Peyer's patch (tissue), 4 donors: ENCODE data around the gene SMCO2. TPM values are rescaled to one million over a fixed set of nuclear protein-coding genes. Genes with fewer than 3 reads are reported as not detected.

Source experiments
- DNase-seq, 3 donors: peaks; one replicate each; pipeline ENCODE4 v3.0.0-alpha.2; 2017 to 2019
- H3K27ac ChIP-seq, 4 donors: fragments of 200-600 bp; sonication (generic); one replicate each; pipeline ENCODE4 v1.5.1; 2016 to 2019
- H3K27me3 ChIP-seq, 2 donors: fragments of 200-600 bp; sonication (generic); one replicate each; pipeline ENCODE4 v1.5.1; 2019
- H3K36me3 ChIP-seq, 3 donors: fragments of 200-600 bp; sonication (generic); one replicate each; pipeline ENCODE4 v1.5.1; 2016 to 2019
- H3K4me1 ChIP-seq, 4 donors: fragments of 200-600 bp; sonication (generic); one replicate each; pipeline ENCODE4 v1.5.1; 2016 to 2019
- H3K4me3 ChIP-seq, 4 donors: fragments of 200-600 bp; sonication (generic); 1 replicate in 3 of 4; 2 replicates in 1 of 4; pipeline ENCODE4 v1.5.1; 2016 to 2019; ENCODE audit warnings: mild to moderate bottlenecking in 1 of 4
- H3K9me3 ChIP-seq, 4 donors: fragments of 200-600 bp; sonication (generic); one replicate each; pipeline ENCODE4 v1.5.1; 2016 to 2019; ENCODE audit warnings: mild to moderate bottlenecking in 1 of 4
- CTCF ChIP-seq, 6 experiments: fragments of 450-650 bp in 4 of 6; fragments of 200-600 bp in 2 of 6; sonication (generic) in 1 of 6; IDR thresholded peaks; one replicate each; pipeline ENCODE4 v1.5.1; 2017 to 2019; ENCODE audit warnings: antibody characterized with exemption in 6 of 6, mild to moderate bottlenecking in 3 of 6, moderate library complexity in 1 of 6
- POLR2A ChIP-seq, 2 donors: fragments of 450-650 bp; IDR thresholded peaks; one replicate each; pipeline ENCODE4 v1.5.1; 2017; ENCODE audit warnings: antibody characterized with exemption in 2 of 2, mild to moderate bottlenecking in 2 of 2, moderate library complexity in 2 of 2
- total RNA-seq, 4 donors: library from RNA; depleted of rRNA; stranded (reverse); fragments of >200 nt; gene quantifications; one replicate each; pipeline ENCODE4 v1.1.0, GENCODE V29; 2016

The SMCO2 gene
- total RNA-seq, 4 donors from 2014 or later, result not detected

GRCh38 chr12:27550653-27550975 lies 104.1 kb downstream of the SMCO2 start:
- Histone ChIP-seq H3K27me3 (no peaks in the 10 kb centered on the region), H3K4me1 (peaks cover 0 to 16% (median 4%) of the 10 kb centered on the region in 4 donors), H3K9me3 (no peaks in the 10 kb centered on the region), H3K36me3 (no peaks in the 10 kb centered on the region), H3K27ac (no peak overlapping the region), H3K4me3 (no peak overlapping the region)
- no peak for TF ChIP-seq POLR2A (IDR thresholded peaks at IDR 0.05)
- TF ChIP-seq CTCF (IDR thresholded peaks at IDR 0.05), result no peak
- DNase-seq, result no peak

- DNase-seq, result no peak
- H3K9me3 ChIP-seq, result no peaks in the 10 kb centered on the region
- H3K36me3 ChIP-seq, result no peaks in the 10 kb centered on the region
- no peaks in the 10 kb centered on the region for H3K27me3 ChIP-seq
- H3K27ac ChIP-seq, result peak overlapping the region in 2 of 4 donors; percentile 11 to 13
- H3K4me1 ChIP-seq, result peaks cover 0 to 16% (median 4%) of the 10 kb centered on the region in 4 donors
- no peak for TF ChIP-seq CTCF (IDR thresholded peaks at IDR 0.05)
- no peak for TF ChIP-seq POLR2A (IDR thresholded peaks at IDR 0.05)
- H3K4me3 ChIP-seq, result no peak overlapping the region
These were observed 104.8 kb downstream of the SMCO2 start for GRCh38 chr12:27551172-27551840.

Other genes with a start within 250 kb of the SMCO2 start
- gene STK38L, start 202.4 kb upstream of the SMCO2 start, total RNA-seq, result 10 to 100 TPM; 19.6 to 33.0 (median 22.1) TPM
- 10 to 100 TPM in 1 of 4 donors, 1 to 10 TPM in 3; 3.5 to 14.0 (median 4.6) TPM for gene BMAL2, start 113.9 kb upstream of the SMCO2 start, total RNA-seq
- 100 to 1,000 TPM in 1 of 4 donors, 10 to 100 TPM in 3; 37.5 to 171 (median 48.1) TPM for gene PPFIBP1, start 77.5 kb downstream of the SMCO2 start, total RNA-seq
- gene REP15, start 249.7 kb downstream of the SMCO2 start, total RNA-seq, result 10 to 100 TPM; 14.3 to 23.8 (median 17.9) TPM